WTC11 (cell line): Measurements from ENCODE around the gene OMA1. TPM values are rescaled to one million over a fixed set of nuclear protein-coding genes. Genes with fewer than 3 reads are reported as not detected.

Experiments
- ATAC-seq: fragments of 200-7000 bp; cut with Tn5 transposase; 2 replicates; pipeline ENCODE4 v1.10.0; 2021; ENCODE audit warnings: mild to moderate bottlenecking, moderate library complexity
- CTCF ChIA-PET: fragments of 300-600 bp; sonication (Branson Sonifier 250); formaldehyde crosslinking; loops from one replicate; lab custom pipeline; 2021; ENCODE audit warnings: antibody characterized with exemption; lab: Charles Lee
- POLR2A ChIA-PET: fragments of 350-600 bp; sonication (Branson Sonifier 250); formaldehyde crosslinking; loops from one replicate; lab custom pipeline; 2021; ENCODE audit warnings: antibody characterized with exemption; lab: Charles Lee
- DNase-seq: peaks from one replicate; pipeline ENCODE4 v3.0.0; 2021; ENCODE audit warnings: low spot score
- H3K27ac Mint-ChIP-seq: 2 replicates; pipeline ENCODE4 v1.8.0; 2021; ENCODE audit warnings: mixed read lengths
- H3K27me3 Mint-ChIP-seq: 2 replicates; pipeline ENCODE4 v1.8.0; 2021; ENCODE audit warnings: low read depth, mild to moderate bottlenecking, moderate library complexity, mixed read lengths
- H3K36me3 Mint-ChIP-seq: 2 replicates; pipeline ENCODE4 v1.8.0; 2021; ENCODE audit warnings: mixed read lengths
- H3K4me1 Mint-ChIP-seq: 2 replicates; pipeline ENCODE4 v1.8.0; 2022; ENCODE audit warnings: mixed read lengths
- H3K4me3 Mint-ChIP-seq: 2 replicates; pipeline ENCODE4 v1.8.0; 2021; ENCODE audit warnings: mild to moderate bottlenecking, moderate library complexity, mixed read lengths
- H3K9me3 Mint-ChIP-seq: 2 replicates; pipeline ENCODE4 v1.8.0; 2021; ENCODE audit warnings: mixed read lengths
- ATF6 ChIP-seq: sonication (generic); formaldehyde crosslinking; IDR thresholded peaks from 2 replicates; pipeline ENCODE4 v1.8.1; 2023; ENCODE audit warnings: mild to moderate bottlenecking, missing genetic modification reagents
- CBFB ChIP-seq: sonication (generic); formaldehyde crosslinking; IDR thresholded peaks from 2 replicates; pipeline ENCODE4 v1.8.1; 2022; ENCODE audit warnings: mild to moderate bottlenecking, low read depth, missing genetic modification reagents
- FOXP1 ChIP-seq: sonication (generic); formaldehyde crosslinking; IDR thresholded peaks from 2 replicates; pipeline ENCODE4 v1.8.0; 2022; ENCODE audit warnings: missing genetic modification reagents, mild to moderate bottlenecking, moderate library complexity, borderline replicate concordance
- GRHL2 ChIP-seq: fragments of 250-450 bp; sonication (Bioruptor Pico); IDR thresholded peaks from 2 replicates; pipeline ENCODE4 v1.8.0; 2022; ENCODE audit warnings: mild to moderate bottlenecking, moderate library complexity; ENCODE audit not compliant: insufficient replicate concordance, severe bottlenecking
- JUN ChIP-seq: sonication (generic); formaldehyde crosslinking; IDR thresholded peaks from 2 replicates; pipeline ENCODE4 v1.8.0; 2023; ENCODE audit warnings: mild to moderate bottlenecking, missing genetic modification reagents
- MXD4 ChIP-seq: fragments of 250-450 bp; sonication (Bioruptor Pico); IDR thresholded peaks from 2 replicates; pipeline ENCODE4 v1.8.0; 2021; ENCODE audit warnings: mild to moderate bottlenecking, moderate library complexity, borderline replicate concordance
- NFATC4 ChIP-seq: fragments of 250-450 bp; sonication (Bioruptor Pico); IDR thresholded peaks from 2 replicates; pipeline ENCODE4 v1.9.0; 2021; ENCODE audit warnings: mild to moderate bottlenecking
- NFE2L1 ChIP-seq: sonication (generic); formaldehyde crosslinking; IDR thresholded peaks from 2 replicates; pipeline ENCODE4 v1.8.1; 2023; ENCODE audit warnings: missing genetic modification reagents
- NR2C2 ChIP-seq: sonication (generic); formaldehyde crosslinking; IDR thresholded peaks from 2 replicates; pipeline ENCODE4 v1.8.0; 2022; ENCODE audit warnings: mild to moderate bottlenecking, missing genetic modification reagents
- NR3C1 ChIP-seq: sonication (generic); formaldehyde crosslinking; conservative IDR thresholded peaks from 2 replicates; pipeline ENCODE4 v1.8.1; 2023; ENCODE audit warnings: low read depth, mild to moderate bottlenecking, missing genetic modification reagents
- PREB ChIP-seq: sonication (generic); formaldehyde crosslinking; IDR thresholded peaks from 2 replicates; pipeline ENCODE4 v1.8.1; 2022; ENCODE audit warnings: mild to moderate bottlenecking, missing genetic modification reagents, moderate library complexity, borderline replicate concordance
- PRRX2 ChIP-seq: fragments of 250-450 bp; sonication (Bioruptor Pico); IDR thresholded peaks from 2 replicates; pipeline ENCODE4 v1.8.0; 2021; ENCODE audit warnings: mild to moderate bottlenecking
- RELA ChIP-seq: sonication (generic); formaldehyde crosslinking; IDR thresholded peaks from 2 replicates; pipeline ENCODE4 v1.8.1; 2022; ENCODE audit warnings: missing genetic modification reagents, mild to moderate bottlenecking, borderline replicate concordance
- ZNF263 ChIP-seq: sonication (generic); formaldehyde crosslinking; IDR thresholded peaks from 2 replicates; pipeline ENCODE4 v1.8.1; 2022; ENCODE audit warnings: low read depth, mild to moderate bottlenecking, moderate library complexity, missing genetic modification reagents
- ZNF671 ChIP-seq: fragments of 250-450 bp; sonication (Bioruptor Pico); IDR thresholded peaks from 2 replicates; pipeline ENCODE4 v1.8.0; 2021; ENCODE audit warnings: mild to moderate bottlenecking
- total RNA-seq: library from RNA; stranded (reverse); gene quantifications from 3 replicates; pipeline ENCODE4 v1.2.3, GENCODE V29; 2021
- TF ChIP-seq, protein P1 (sequence below): sonication (generic); formaldehyde crosslinking; IDR thresholded peaks from 2 replicates; pipeline ENCODE4 v1.8.0; 2023; ENCODE audit warnings: missing genetic modification reagents
- TF ChIP-seq, protein P2 (sequence below): sonication (generic); formaldehyde crosslinking; IDR thresholded peaks from 2 replicates; pipeline ENCODE4 v1.8.1; 2022; ENCODE audit warnings: low read depth, missing genetic modification reagents, borderline replicate concordance
- TF ChIP-seq, protein P3 (sequence below): sonication (generic); formaldehyde crosslinking; conservative IDR thresholded peaks from 2 replicates; pipeline ENCODE4 v1.8.1; 2023; ENCODE audit warnings: mild to moderate bottlenecking, low read depth, missing genetic modification reagents, moderate library complexity

Gene OMA1
- total RNA-seq, 1 experiment from 2014 or later = 10.5 TPM

GRCh38 chr1:58576325-58576726, 29.8 kb upstream of the OMA1 start:
- Mint-ChIP-seq H3K9me3 (no peaks in the 10 kb centered on the region), H3K4me3 (peak overlapping the region; percentile 65), H3K4me1 (peaks cover 31% of the 10 kb centered on the region), H3K27me3 (peaks cover 65% of the 10 kb centered on the region), H3K36me3 (peaks cover 5% of the 10 kb centered on the region), H3K27ac (no peak overlapping the region)
- POLR2A ChIA-PET = no interaction called here
- CTCF ChIA-PET = no interaction called here
- DNase-seq = peak; percentile 24
- ATAC-seq = no peak; the same call in 1 of the 2 replicates
- TF ChIP-seq, protein P1, sequence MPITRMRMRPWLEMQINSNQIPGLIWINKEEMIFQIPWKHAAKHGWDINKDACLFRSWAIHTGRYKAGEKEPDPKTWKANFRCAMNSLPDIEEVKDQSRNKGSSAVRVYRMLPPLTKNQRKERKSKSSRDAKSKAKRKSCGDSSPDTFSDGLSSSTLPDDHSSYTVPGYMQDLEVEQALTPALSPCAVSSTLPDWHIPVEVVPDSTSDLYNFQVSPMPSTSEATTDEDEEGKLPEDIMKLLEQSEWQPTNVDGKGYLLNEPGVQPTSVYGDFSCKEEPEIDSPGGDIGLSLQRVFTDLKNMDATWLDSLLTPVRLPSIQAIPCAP (CRISPR knock-in tag) = no peak

DNA sequence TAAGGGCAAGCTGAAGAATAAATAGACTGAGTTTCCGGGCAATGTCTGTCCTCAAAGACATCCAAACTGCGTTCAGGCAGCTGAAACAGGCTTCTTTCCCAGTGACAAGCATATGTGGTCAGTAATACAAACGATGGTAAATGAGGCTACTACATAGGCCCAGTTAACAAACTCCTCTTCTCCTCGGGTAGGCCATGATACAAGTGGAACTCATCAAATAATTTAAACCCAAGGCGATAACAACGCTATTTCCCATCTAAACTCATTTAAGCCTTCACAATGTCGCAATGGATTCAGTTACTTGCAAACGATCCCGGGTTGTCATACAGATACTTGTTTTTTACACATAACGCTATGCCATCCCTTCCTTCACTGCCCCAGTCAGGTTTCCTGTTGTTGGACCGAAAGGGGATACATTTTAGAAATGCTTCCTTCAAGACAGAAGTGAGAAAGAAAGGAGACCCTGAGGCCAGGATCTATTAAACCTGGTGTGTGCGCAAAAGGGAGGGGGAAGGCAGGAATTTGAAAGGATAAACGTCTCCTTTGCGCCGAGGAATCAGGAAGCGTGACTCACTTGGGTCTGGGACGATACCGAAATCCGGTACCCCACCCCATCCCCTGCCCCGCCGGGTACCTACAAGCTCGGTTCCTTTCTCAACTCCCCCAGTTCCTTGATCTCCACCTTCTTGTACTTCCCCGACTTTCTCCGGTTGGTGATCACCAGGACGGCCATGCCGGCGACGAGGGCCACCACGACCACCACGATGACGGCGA, 29.2 kb upstream of the OMA1 start:
- peaks cover 65% of the 10 kb centered on the region for H3K27me3 Mint-ChIP-seq
- peaks cover 31% of the 10 kb centered on the region for H3K4me1 Mint-ChIP-seq
- DNase-seq = no peak
- no peak overlapping the region for H3K27ac Mint-ChIP-seq
- POLR2A ChIA-PET = interaction anchor here (1.0 kb wide), 1 partner anchor 29 kb away, joined by 3 read pairs; the partner anchor contains the start of gene OMA1
- peaks cover 5% of the 10 kb centered on the region for H3K36me3 Mint-ChIP-seq
- CTCF ChIA-PET = no interaction called here
- no peak for ATAC-seq
- peak overlapping the region; percentile 65 for H3K4me3 Mint-ChIP-seq
- TF ChIP-seq GRHL2 (CRISPR knock-in tag) = no peak
- TF ChIP-seq ATF6 (CRISPR knock-in tag) = no peak
- TF ChIP-seq JUN (CRISPR knock-in tag) = no peak
- TF ChIP-seq FOXP1 (CRISPR knock-in tag) = no peak
- no peak for TF ChIP-seq RELA (CRISPR knock-in tag)
- TF ChIP-seq, protein P2, sequence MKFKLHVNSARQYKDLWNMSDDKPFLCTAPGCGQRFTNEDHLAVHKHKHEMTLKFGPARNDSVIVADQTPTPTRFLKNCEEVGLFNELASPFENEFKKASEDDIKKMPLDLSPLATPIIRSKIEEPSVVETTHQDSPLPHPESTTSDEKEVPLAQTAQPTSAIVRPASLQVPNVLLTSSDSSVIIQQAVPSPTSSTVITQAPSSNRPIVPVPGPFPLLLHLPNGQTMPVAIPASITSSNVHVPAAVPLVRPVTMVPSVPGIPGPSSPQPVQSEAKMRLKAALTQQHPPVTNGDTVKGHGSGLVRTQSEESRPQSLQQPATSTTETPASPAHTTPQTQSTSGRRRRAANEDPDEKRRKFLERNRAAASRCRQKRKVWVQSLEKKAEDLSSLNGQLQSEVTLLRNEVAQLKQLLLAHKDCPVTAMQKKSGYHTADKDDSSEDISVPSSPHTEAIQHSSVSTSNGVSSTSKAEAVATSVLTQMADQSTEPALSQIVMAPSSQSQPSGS (CRISPR knock-in tag) = no peak
- no peak for TF ChIP-seq ZNF263 (CRISPR knock-in tag)
- no peak for TF ChIP-seq NR3C1 (CRISPR knock-in tag)
- no peak for TF ChIP-seq PREB (CRISPR knock-in tag)
- TF ChIP-seq, protein P3, sequence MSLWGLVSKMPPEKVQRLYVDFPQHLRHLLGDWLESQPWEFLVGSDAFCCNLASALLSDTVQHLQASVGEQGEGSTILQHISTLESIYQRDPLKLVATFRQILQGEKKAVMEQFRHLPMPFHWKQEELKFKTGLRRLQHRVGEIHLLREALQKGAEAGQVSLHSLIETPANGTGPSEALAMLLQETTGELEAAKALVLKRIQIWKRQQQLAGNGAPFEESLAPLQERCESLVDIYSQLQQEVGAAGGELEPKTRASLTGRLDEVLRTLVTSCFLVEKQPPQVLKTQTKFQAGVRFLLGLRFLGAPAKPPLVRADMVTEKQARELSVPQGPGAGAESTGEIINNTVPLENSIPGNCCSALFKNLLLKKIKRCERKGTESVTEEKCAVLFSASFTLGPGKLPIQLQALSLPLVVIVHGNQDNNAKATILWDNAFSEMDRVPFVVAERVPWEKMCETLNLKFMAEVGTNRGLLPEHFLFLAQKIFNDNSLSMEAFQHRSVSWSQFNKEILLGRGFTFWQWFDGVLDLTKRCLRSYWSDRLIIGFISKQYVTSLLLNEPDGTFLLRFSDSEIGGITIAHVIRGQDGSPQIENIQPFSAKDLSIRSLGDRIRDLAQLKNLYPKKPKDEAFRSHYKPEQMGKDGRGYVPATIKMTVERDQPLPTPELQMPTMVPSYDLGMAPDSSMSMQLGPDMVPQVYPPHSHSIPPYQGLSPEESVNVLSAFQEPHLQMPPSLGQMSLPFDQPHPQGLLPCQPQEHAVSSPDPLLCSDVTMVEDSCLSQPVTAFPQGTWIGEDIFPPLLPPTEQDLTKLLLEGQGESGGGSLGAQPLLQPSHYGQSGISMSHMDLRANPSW (CRISPR knock-in tag) = no peak
- TF ChIP-seq ZNF671 = no peak
- no peak for TF ChIP-seq PRRX2
- no peak for TF ChIP-seq NR2C2 (CRISPR knock-in tag)
- TF ChIP-seq NFATC4 = no peak
- TF ChIP-seq NFE2L1 = no peak
- TF ChIP-seq MXD4 (CRISPR knock-in tag) = no peak
- no peak for TF ChIP-seq CBFB (CRISPR knock-in tag)
- H3K9me3 Mint-ChIP-seq = no peaks in the 10 kb centered on the region
